WTC11 (cell line): ENCODE measurements around the gene CRISP2. TPM values are rescaled to one million over a fixed set of nuclear protein-coding genes. Genes with fewer than 3 reads are reported as not detected.
"Not testable (repeated sequence)": the region's sequence is repeated elsewhere in the genome, so short reads cannot be mapped to it uniquely, and the experiment has no call there.

ENCODE experiments used
- ATAC-seq: fragments of 200-7000 bp; cut with Tn5 transposase; 2 replicates; pipeline ENCODE4 v1.10.0; 2021; ENCODE audit warnings: mild to moderate bottlenecking, moderate library complexity
- CTCF ChIA-PET: fragments of 300-600 bp; sonication (Branson Sonifier 250); formaldehyde crosslinking; loops from one replicate; lab custom pipeline; 2021; ENCODE audit warnings: antibody characterized with exemption; lab: Charles Lee
- POLR2A ChIA-PET: fragments of 350-600 bp; sonication (Branson Sonifier 250); formaldehyde crosslinking; loops from one replicate; lab custom pipeline; 2021; ENCODE audit warnings: antibody characterized with exemption; lab: Charles Lee
- DNase-seq: peaks from one replicate; pipeline ENCODE4 v3.0.0; 2021; ENCODE audit warnings: low spot score
- H3K27ac Mint-ChIP-seq: 2 replicates; pipeline ENCODE4 v1.8.0; 2021; ENCODE audit warnings: mixed read lengths
- H3K27me3 Mint-ChIP-seq: 2 replicates; pipeline ENCODE4 v1.8.0; 2021; ENCODE audit warnings: low read depth, mild to moderate bottlenecking, moderate library complexity, mixed read lengths
- H3K36me3 Mint-ChIP-seq: 2 replicates; pipeline ENCODE4 v1.8.0; 2021; ENCODE audit warnings: mixed read lengths
- H3K4me1 Mint-ChIP-seq: 2 replicates; pipeline ENCODE4 v1.8.0; 2022; ENCODE audit warnings: mixed read lengths
- H3K4me3 Mint-ChIP-seq: 2 replicates; pipeline ENCODE4 v1.8.0; 2021; ENCODE audit warnings: mild to moderate bottlenecking, moderate library complexity, mixed read lengths
- H3K9me3 Mint-ChIP-seq: 2 replicates; pipeline ENCODE4 v1.8.0; 2021; ENCODE audit warnings: mixed read lengths
- CREM ChIP-seq: sonication (generic); formaldehyde crosslinking; IDR thresholded peaks from 2 replicates; pipeline ENCODE4 v1.8.1; 2022; ENCODE audit warnings: mild to moderate bottlenecking, missing genetic modification reagents, moderate library complexity
- CTCF ChIP-seq: fragments of 200-600 bp; IDR thresholded peaks from 2 replicates; pipeline ENCODE4 v1.8.0; 2022; ENCODE audit warnings: antibody characterized with exemption
- E2F1 ChIP-seq: sonication (generic); formaldehyde crosslinking; IDR thresholded peaks from 2 replicates; pipeline ENCODE4 v1.8.0; 2022; ENCODE audit warnings: mild to moderate bottlenecking, missing genetic modification reagents
- FOXP1 ChIP-seq: sonication (generic); formaldehyde crosslinking; IDR thresholded peaks from 2 replicates; pipeline ENCODE4 v1.8.0; 2022; ENCODE audit warnings: missing genetic modification reagents, mild to moderate bottlenecking, moderate library complexity, borderline replicate concordance
- HMGA2 ChIP-seq: fragments of 250-450 bp; sonication (Bioruptor Pico); IDR thresholded peaks from 2 replicates; pipeline ENCODE4 v1.4.0; 2021; ENCODE audit warnings: mild to moderate bottlenecking, moderate library complexity
- JUN ChIP-seq: sonication (generic); formaldehyde crosslinking; IDR thresholded peaks from 2 replicates; pipeline ENCODE4 v1.8.0; 2023; ENCODE audit warnings: mild to moderate bottlenecking, missing genetic modification reagents
- NFYB ChIP-seq: sonication (generic); formaldehyde crosslinking; conservative IDR thresholded peaks from 2 replicates; pipeline ENCODE4 v1.8.0; 2022; ENCODE audit warnings: low read depth, missing genetic modification reagents
- NR2C2 ChIP-seq: sonication (generic); formaldehyde crosslinking; IDR thresholded peaks from 2 replicates; pipeline ENCODE4 v1.8.0; 2022; ENCODE audit warnings: mild to moderate bottlenecking, missing genetic modification reagents
- NR3C1 ChIP-seq: sonication (generic); formaldehyde crosslinking; conservative IDR thresholded peaks from 2 replicates; pipeline ENCODE4 v1.8.1; 2023; ENCODE audit warnings: low read depth, mild to moderate bottlenecking, missing genetic modification reagents
- PRDM15 ChIP-seq: sonication (generic); formaldehyde crosslinking; IDR thresholded peaks from 2 replicates; pipeline ENCODE4 v1.8.0; 2022; ENCODE audit warnings: missing genetic modification reagents
- TCF7 ChIP-seq: sonication (generic); formaldehyde crosslinking; IDR thresholded peaks from 2 replicates; pipeline ENCODE4 v1.8.0; 2022; ENCODE audit warnings: mild to moderate bottlenecking, low read depth, missing genetic modification reagents, moderate library complexity
- TEAD1 ChIP-seq: sonication (generic); formaldehyde crosslinking; IDR thresholded peaks from 2 replicates; pipeline ENCODE4 v1.8.0; 2022; ENCODE audit warnings: mild to moderate bottlenecking, missing genetic modification reagents
- USF2 ChIP-seq: sonication (generic); formaldehyde crosslinking; IDR thresholded peaks from 2 replicates; pipeline ENCODE4 v1.8.1; 2023; ENCODE audit warnings: mild to moderate bottlenecking, missing genetic modification reagents, moderate library complexity
- ZNF138 ChIP-seq: sonication (generic); formaldehyde crosslinking; conservative IDR thresholded peaks from 2 replicates; pipeline ENCODE4 v1.8.1; 2022; ENCODE audit warnings: mild to moderate bottlenecking, moderate library complexity, missing genetic modification reagents
- ZNF281 ChIP-seq: sonication (generic); formaldehyde crosslinking; IDR thresholded peaks from 2 replicates; pipeline ENCODE4 v1.8.0; 2023; ENCODE audit warnings: mild to moderate bottlenecking, missing genetic modification reagents
- ZNF396 ChIP-seq: fragments of 250-450 bp; sonication (Bioruptor Pico); IDR thresholded peaks from 2 replicates; pipeline ENCODE4 v1.8.0; 2021; ENCODE audit warnings: mild to moderate bottlenecking, moderate library complexity, borderline replicate concordance
- ZNF423 ChIP-seq: fragments of 250-450 bp; sonication (Bioruptor Pico); IDR thresholded peaks from 2 replicates; pipeline ENCODE4 v2.1.2; 2022; ENCODE audit warnings: mild to moderate bottlenecking, moderate library complexity
- ZSCAN18 ChIP-seq: fragments of 250-450 bp; sonication (Bioruptor Pico); IDR thresholded peaks from 2 replicates; pipeline ENCODE4 v2.1.2; 2022; ENCODE audit warnings: mild to moderate bottlenecking, moderate library complexity
- total RNA-seq: library from RNA; stranded (reverse); gene quantifications from 3 replicates; pipeline ENCODE4 v1.2.3, GENCODE V29; 2021

Gene CRISP2
- total RNA-seq, 1 experiment from 2014 or later = not detected

- TF ChIP-seq PRDM15 (CRISPR knock-in tag) = no peak
- TF ChIP-seq TCF7 (CRISPR knock-in tag) = no peak
- TF ChIP-seq CREM (CRISPR knock-in tag) = no peak
- no peak for TF ChIP-seq NFYB
- TF ChIP-seq TEAD1 (CRISPR knock-in tag) = no peak
Measured at GRCh38 chr6:49732781-49733180, 19.4 kb upstream of the CRISP2 start (continued).

GRCh38 chr6:49730251-49730650 lies 16.9 kb upstream of the CRISP2 start:
- ChIA-PET CTCF (no interaction called here), POLR2A (no interaction called here)
- TF ChIP-seq HMGA2 (no peak), E2F1 (CRISPR knock-in tag) (no peak), FOXP1 (no peak), NR2C2 (no peak), NR3C1 (CRISPR knock-in tag) (no peak), ZNF138 (CRISPR knock-in tag) (no peak), ZNF396 (CRISPR knock-in tag) (no peak), CTCF (no peak), ZSCAN18 (CRISPR knock-in tag) (no peak), ZNF281 (CRISPR knock-in tag) (no peak), JUN (CRISPR knock-in tag) (no peak), ZNF423 (CRISPR knock-in tag) (no peak), USF2 (no peak)
- Mint-ChIP-seq H3K9me3 (no peaks in the 10 kb centered on the region), H3K27ac (no peak overlapping the region), H3K36me3 (no peaks in the 10 kb centered on the region), H3K4me1 (peaks cover 3% of the 10 kb centered on the region; the same call in 1 of the 2 replicates), H3K27me3 (no peaks in the 10 kb centered on the region), H3K4me3 (no peak overlapping the region)
- ATAC-seq (no peak), DNase-seq (no peak)

- Mint-ChIP-seq H3K9me3 (peaks cover 42% of the 10 kb centered on the region), H3K36me3 (peaks cover 26% of the 10 kb centered on the region)
- H3K27me3 Mint-ChIP-seq, H3K4me1 Mint-ChIP-seq, H3K27ac Mint-ChIP-seq, H3K4me3 Mint-ChIP-seq, CTCF ChIA-PET, DNase-seq, POLR2A ChIA-PET, ATAC-seq: not testable (repeated sequence)
Measured at GRCh38 chr6:49723917-49724316, 10.6 kb upstream of the CRISP2 start.
